Muscle layer of duodenum (tissue), 2 donors: ENCODE measurements around the gene ECHS1.
"Not testable (repeated sequence)": the region's sequence is repeated elsewhere in the genome, so short reads cannot be mapped to it uniquely, and the experiment has no call there.

Experiments used
- H3K27ac ChIP-seq: one replicate; pipeline ENCODE4 v1.7.0; 2013; ENCODE audit warnings: mild to moderate bottlenecking, low read length
- H3K27me3 ChIP-seq: one replicate; pipeline ENCODE4 v1.7.0; 2013; ENCODE audit warnings: low read depth, mild to moderate bottlenecking, control low read depth, low read length
- H3K36me3 ChIP-seq, 2 donors: one replicate each; pipeline ENCODE4 v1.7.0; 2013; ENCODE audit warnings: low read length in 2 of 2, control low read depth in 1 of 2, mild to moderate bottlenecking in 1 of 2; ENCODE audit not compliant: insufficient read depth in 2 of 2, control insufficient read depth in 1 of 2
- H3K4me1 ChIP-seq, 2 donors: one replicate each; pipeline ENCODE4 v1.7.0; 2013; ENCODE audit warnings: low read length in 2 of 2, mild to moderate bottlenecking in 2 of 2, control low read depth in 1 of 2, moderate library complexity in 1 of 2; ENCODE audit not compliant: insufficient read depth in 2 of 2, control insufficient read depth in 1 of 2
- H3K4me3 ChIP-seq, 2 donors: one replicate each; pipeline ENCODE4 v1.7.0; 2013; ENCODE audit warnings: low read length in 2 of 2, low read depth in 1 of 2, mild to moderate bottlenecking in 1 of 2
- H3K9me3 ChIP-seq, 2 donors: one replicate each; pipeline ENCODE4 v1.7.0; 2013; ENCODE audit warnings: low read length in 2 of 2, control low read depth in 1 of 2, mild to moderate bottlenecking in 1 of 2; ENCODE audit not compliant: control insufficient read depth in 1 of 2
- donor health status: healthy.

ECHS1 gene

DNA sequence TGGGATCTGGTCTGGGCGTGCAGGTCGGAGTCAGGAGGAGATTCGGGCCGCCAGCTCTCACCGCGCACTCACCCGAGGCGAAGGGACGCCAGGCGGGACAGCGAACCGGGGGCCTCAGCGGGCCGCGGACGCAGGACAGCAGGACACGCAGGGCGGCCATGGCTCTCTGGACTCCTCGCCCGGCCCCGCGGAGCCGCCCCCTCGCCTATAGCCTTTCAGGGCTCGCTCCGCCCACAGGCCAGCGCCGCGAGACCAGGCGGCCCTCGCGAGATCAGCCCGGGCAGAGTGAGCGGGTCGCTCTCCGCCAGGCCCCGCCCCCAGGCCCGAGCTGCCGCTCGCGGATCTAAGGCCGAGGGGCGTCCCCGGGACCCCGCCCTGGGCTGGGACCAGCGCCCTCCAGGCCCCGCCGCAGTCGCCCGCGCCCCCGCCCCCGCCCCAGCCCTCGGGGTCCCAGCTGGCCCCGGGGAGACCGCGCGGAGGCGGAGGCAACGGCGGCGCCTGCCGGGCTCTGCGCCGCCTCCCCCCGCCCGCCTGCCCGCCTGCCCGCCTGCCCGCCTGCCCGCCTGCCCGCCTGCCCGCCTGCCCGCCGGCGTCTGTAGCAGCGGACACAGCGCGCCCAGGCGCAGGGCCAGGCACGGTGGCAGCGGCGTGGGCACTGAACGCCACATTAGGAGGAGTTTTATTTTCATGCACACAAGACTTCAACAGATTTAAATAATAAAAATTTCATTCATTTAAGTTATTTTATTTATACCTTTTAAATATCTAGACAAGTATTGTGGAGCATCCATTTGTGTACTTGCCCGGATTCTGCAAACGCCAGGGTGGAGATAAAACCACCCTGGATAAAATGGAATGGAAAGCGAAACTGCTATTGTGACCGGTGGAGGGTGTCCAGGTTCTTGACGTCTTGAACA is at the start of gene ECHS1:
Gene ECHS1 (minus strand): TSS at position 181 of the 917 bp plus-strand sequence. CDS start 21 bp downstream, at position 160.
- peaks cover 0 to 22% of the 10 kb centered on the region in 2 donors for H3K4me1 ChIP-seq
- no peaks in the 10 kb centered on the region for H3K27me3 ChIP-seq
- peaks cover 20 to 25% of the 10 kb centered on the region in 2 donors for H3K36me3 ChIP-seq
- peak within 1 kb of the TSS; percentile 37 to 63 for H3K4me3 ChIP-seq
- peak within 1 kb of the TSS; percentile 63 for H3K27ac ChIP-seq
- no peaks in the 10 kb centered on the region for H3K9me3 ChIP-seq

- no peaks in the 10 kb centered on the region for H3K9me3 ChIP-seq
- no peaks in the 10 kb centered on the region for H3K27me3 ChIP-seq
- peaks cover 9 to 26% of the 10 kb centered on the region in 2 donors for H3K36me3 ChIP-seq
- H3K27ac ChIP-seq: no peak overlapping the region
- peaks cover 0 to 4% of the 10 kb centered on the region in 2 donors for H3K4me1 ChIP-seq
- H3K4me3 ChIP-seq: no peak overlapping the region
These were observed 49.2 kb upstream of the ECHS1 start for GRCh38 chr10:133422223-133422806.

DNA sequence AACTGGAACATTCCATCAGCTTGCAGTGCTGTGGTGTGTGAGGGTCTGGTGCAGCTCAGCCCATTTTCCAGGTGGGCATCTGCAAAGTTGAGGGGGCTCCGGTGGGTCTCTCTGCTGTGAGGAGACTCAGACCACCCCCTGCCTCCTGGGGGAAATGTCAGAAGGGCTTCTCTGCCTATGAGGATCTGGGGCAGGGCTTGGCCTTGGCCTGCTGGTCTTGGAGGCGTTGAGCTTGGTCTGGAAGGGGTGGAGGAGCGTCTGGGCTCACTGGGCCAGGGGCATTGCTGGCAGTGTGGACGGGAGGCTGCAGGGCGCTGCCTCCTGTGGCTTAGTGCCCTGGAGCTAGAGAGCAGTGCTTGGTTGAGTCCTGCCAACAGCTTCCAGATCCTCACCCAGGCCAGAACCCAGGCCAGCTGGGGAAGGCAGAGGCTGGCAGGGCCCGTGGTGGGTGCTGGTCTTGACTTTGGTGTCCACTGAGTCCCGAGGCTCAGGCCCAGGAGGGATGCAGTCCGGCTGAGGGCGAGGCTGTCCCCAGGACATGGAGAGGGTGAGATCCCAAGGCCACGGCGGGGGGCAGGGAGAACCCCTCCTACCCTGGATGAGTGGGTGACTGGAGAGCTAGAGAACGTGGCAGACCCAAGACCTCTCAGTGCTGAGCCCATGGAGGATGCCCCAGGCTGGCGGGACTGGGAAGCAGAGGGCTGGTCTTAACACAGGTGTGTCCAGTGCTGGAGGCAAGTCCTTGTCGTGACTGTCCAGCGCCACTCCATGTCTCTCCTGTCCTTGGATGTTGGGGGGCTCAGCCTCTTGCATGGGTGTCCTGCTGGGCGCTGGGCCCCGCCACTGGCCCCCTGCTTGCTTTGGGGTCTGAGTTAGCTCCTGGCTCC is 48.4 kb upstream of the ECHS1 start:
- Histone ChIP-seq H3K4me3 (no peak overlapping the region), H3K27ac (no peak overlapping the region), H3K4me1 (peaks cover 0 to 4% of the 10 kb centered on the region in 2 donors), H3K36me3 (peaks cover 9 to 26% of the 10 kb centered on the region in 2 donors), H3K9me3 (no peaks in the 10 kb centered on the region), H3K27me3 (no peaks in the 10 kb centered on the region)

- H3K9me3 ChIP-seq: no peaks in the 10 kb centered on the region
- peaks cover 0 to 4% of the 10 kb centered on the region in 2 donors for H3K4me1 ChIP-seq
- H3K27me3 ChIP-seq: no peaks in the 10 kb centered on the region
- no peak overlapping the region for H3K4me3 ChIP-seq
- no peak overlapping the region for H3K27ac ChIP-seq
- H3K36me3 ChIP-seq: peaks cover 10 to 30% of the 10 kb centered on the region in 2 donors
These were observed 47.4 kb upstream of the ECHS1 start for GRCh38 chr10:133420579-133420978.

GRCh38 chr10:133420028-133420427 is 46.9 kb upstream of the ECHS1 start:
- Histone ChIP-seq H3K36me3 (peaks cover 14 to 36% of the 10 kb centered on the region in 2 donors), H3K4me3 (no peak overlapping the region), H3K4me1 (peaks cover 0 to 4% of the 10 kb centered on the region in 2 donors), H3K27ac (no peak overlapping the region), H3K9me3 (no peaks in the 10 kb centered on the region), H3K27me3 (no peaks in the 10 kb centered on the region)

GRCh38 chr10:133419211-133419950 is 46.2 kb upstream of the ECHS1 start:
- H3K9me3 ChIP-seq: no peaks in the 10 kb centered on the region
- peaks cover 14 to 37% of the 10 kb centered on the region in 2 donors for H3K36me3 ChIP-seq
- no peak overlapping the region for H3K4me3 ChIP-seq
- H3K27me3 ChIP-seq: no peaks in the 10 kb centered on the region
- peaks cover 0 to 4% of the 10 kb centered on the region in 2 donors for H3K4me1 ChIP-seq
- H3K27ac ChIP-seq: no peak overlapping the region

DNA sequence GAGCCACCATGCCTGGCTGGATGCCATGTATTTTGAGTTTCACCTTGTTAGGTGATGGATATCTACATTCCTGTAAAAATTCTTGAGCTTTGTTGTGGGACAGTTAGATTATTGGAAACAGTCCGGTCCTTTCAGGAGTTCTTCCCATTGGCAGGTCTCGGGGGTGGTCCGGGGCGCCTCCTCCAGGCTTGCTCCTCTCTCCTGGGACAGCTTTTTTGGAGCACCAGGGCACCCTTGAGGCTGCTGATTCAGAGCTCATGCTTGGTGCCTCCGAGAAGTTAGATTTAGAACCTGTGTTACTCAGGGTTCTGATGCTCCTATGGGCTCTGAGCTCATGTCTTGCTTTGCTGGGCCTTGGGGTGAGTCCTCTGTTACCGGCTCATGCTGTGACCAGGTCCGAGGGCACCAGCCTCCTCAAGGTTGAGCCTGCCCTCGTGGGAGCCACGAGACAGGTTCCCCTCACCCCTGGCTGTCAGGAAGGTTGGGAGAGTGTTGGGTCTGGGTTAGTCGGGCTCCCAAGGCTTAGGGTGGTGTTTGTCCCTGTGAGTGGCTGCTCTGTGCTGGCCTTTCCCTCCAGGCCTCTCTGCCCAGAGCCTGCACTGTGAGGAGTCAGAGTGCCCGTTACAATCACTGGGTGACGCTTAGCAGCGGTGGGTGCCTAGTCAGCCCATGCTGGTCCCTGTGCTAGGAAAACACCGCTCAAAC is 45.3 kb upstream of the ECHS1 start:
- H3K4me3 ChIP-seq: no peak overlapping the region
- H3K9me3 ChIP-seq: no peaks in the 10 kb centered on the region
- peaks cover 14 to 40% of the 10 kb centered on the region in 2 donors for H3K36me3 ChIP-seq

GRCh38 chr10:133415752-133416151 is 42.6 kb upstream of the ECHS1 start:
- Histone ChIP-seq H3K4me3 (no peak overlapping the region), H3K9me3 (peaks cover 10 to 21% of the 10 kb centered on the region in 2 donors), H3K27ac (no peak overlapping the region), H3K36me3 (peaks cover 33 to 59% of the 10 kb centered on the region in 2 donors), H3K27me3 (no peaks in the 10 kb centered on the region), H3K4me1 (no peaks in the 10 kb centered on the region)

More for the DNA sequence above, 45.3 kb upstream of the ECHS1 start:
- H3K27me3 ChIP-seq: no peaks in the 10 kb centered on the region
- H3K4me1 ChIP-seq: peaks cover 0 to 4% of the 10 kb centered on the region in 2 donors
- H3K27ac ChIP-seq: no peak overlapping the region

DNA sequence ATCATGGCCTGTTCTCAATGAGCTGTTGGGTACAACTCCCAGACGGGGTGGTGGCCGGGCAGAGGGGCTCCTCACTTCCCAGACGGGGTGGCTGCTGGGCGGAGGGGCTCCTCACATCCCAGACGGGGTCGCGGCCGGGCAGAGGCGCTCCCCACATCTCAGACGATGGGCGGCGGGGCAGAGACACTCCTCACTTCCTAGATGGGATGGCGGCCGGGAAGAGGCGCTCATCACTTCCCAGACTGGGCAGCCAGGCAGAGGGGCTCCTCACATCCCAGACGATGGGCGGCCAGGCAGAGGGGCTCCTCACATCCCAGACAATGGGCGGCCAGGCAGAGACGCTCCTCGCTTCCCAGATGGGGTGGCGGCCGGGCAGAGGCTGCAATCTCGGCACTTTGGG is 41.2 kb upstream of the ECHS1 start:
- H3K27ac ChIP-seq, H3K4me3 ChIP-seq, H3K4me1 ChIP-seq, H3K27me3 ChIP-seq: not testable (repeated sequence)
- Histone ChIP-seq H3K9me3 (peaks cover 10 to 21% of the 10 kb centered on the region in 2 donors), H3K36me3 (peaks cover 28 to 59% of the 10 kb centered on the region in 2 donors)

DNA sequence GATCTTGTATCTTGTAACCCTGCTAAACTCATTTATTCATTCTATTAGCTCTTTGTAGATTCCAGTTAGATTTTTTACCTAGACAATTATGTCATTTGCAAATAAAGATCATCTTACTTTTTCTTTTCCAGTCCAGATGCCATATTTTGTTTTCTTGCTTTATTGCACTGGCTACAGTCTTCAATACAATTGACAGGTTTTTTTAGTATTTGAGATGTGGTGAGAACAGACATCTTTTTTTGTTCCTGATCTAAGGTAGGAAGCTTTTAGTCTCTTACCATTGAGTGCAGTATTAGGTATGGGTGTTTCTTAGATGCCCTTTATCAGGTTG is 39.2 kb upstream of the ECHS1 start:
- peaks cover 10 to 21% of the 10 kb centered on the region in 2 donors for H3K9me3 ChIP-seq
- H3K36me3 ChIP-seq: peaks cover 44 to 65% of the 10 kb centered on the region in 2 donors
- no peak overlapping the region for H3K27ac ChIP-seq
- H3K4me3 ChIP-seq: no peak overlapping the region
- H3K27me3 ChIP-seq: no peaks in the 10 kb centered on the region
- no peaks in the 10 kb centered on the region for H3K4me1 ChIP-seq
